Lung (tissue), 12 donors: Measurements from ENCODE around the gene C20orf204. TPM values are rescaled to one million over a fixed set of nuclear protein-coding genes. Genes with fewer than 3 reads are reported as not detected.
A peak's percentile ranks its signal among the peaks of the same experiment; 100 is the strongest.

ENCODE experiments used
- ATAC-seq: fragments of 200-7000 bp; cut with Tn5 transposase; one replicate; pipeline ENCODE4 v1.9.1; 2020; ENCODE audit warnings: moderate number of reproducible peaks; ENCODE audit not compliant: insufficient read depth, low FRiP score
- DNase-seq, 3 donors: peaks; one replicate each; pipeline ENCODE4 v3.0.0-alpha.2; 2013 to 2017
- H3K27ac ChIP-seq, 2 donors: one replicate each; pipeline ENCODE4 v1.5.1; 2013; ENCODE audit warnings: mild to moderate bottlenecking in 2 of 2, moderate library complexity in 2 of 2, control low read depth in 1 of 2, inconsistent platforms in 1 of 2, low read depth in 1 of 2, low read length in 1 of 2
- H3K27me3 ChIP-seq, 3 donors: one replicate each; pipeline ENCODE4 v1.5.1; 2013; ENCODE audit warnings: low read length in 2 of 3; ENCODE audit not compliant: control insufficient read depth in 3 of 3, insufficient read depth in 3 of 3
- H3K36me3 ChIP-seq, 4 donors: one replicate each; pipeline ENCODE4 v1.5.1; 2013; ENCODE audit warnings: low read length in 4 of 4, mild to moderate bottlenecking in 1 of 4, moderate library complexity in 1 of 4; ENCODE audit not compliant: control insufficient read depth in 4 of 4, insufficient read depth in 4 of 4
- H3K4me1 ChIP-seq, 5 donors: one replicate each; pipeline ENCODE4 v1.5.1; 2013; ENCODE audit warnings: low read length in 5 of 5, mild to moderate bottlenecking in 2 of 5, moderate library complexity in 1 of 5; ENCODE audit not compliant: control insufficient read depth in 5 of 5, insufficient read depth in 5 of 5
- H3K4me3 ChIP-seq: one replicate; pipeline ENCODE4 v1.5.1; 2013; ENCODE audit warnings: mild to moderate bottlenecking, control low read depth, moderate library complexity
- H3K9ac ChIP-seq, 2 donors: one replicate each; pipeline ENCODE4 v1.5.1; 2013; ENCODE audit warnings: low read length in 2 of 2, control low read depth in 1 of 2; ENCODE audit not compliant: insufficient read depth in 1 of 2
- H3K9me3 ChIP-seq, 4 donors: one replicate each; pipeline ENCODE4 v1.5.1; 2013; ENCODE audit warnings: low read length in 3 of 4, mild to moderate bottlenecking in 1 of 4, moderate library complexity in 1 of 4; ENCODE audit not compliant: control insufficient read depth in 4 of 4, insufficient read depth in 3 of 4
- WGBS, 2 donors: extraction: QIAGEN DNeasy Blood & Tissue Kit; methylation state at CpG; one replicate each; pipeline ENCODE4 v1.1.7; 2013; 5-methylcytosine and 5-hydroxymethylcytosine counted together
- polyA plus RNA-seq, 2 donors: library from polyadenylated mRNA; stranded (reverse); fragments of 200-250 nt; gene quantifications; one replicate each; pipeline ENCODE4 v1.2.1, GENCODE V29; 2013
- total RNA-seq, 2 donors: library from RNA; depleted of rRNA in 1 of 2; stranded (reverse); fragments of >200 nt in 1 of 2; gene quantifications; one replicate each; pipeline ENCODE4 v1.2.1, GENCODE V29; 2014 to 2021
- TF ChIP-seq, protein P1 (sequence below): IDR thresholded peaks from 2 replicates; pipeline ENCODE4 v1.5.1; 2012; ENCODE audit warnings: mild to moderate bottlenecking; ENCODE audit errors: control extremely low read depth, extremely low read depth
- donor health status: control.
- donor health status: control.
- donor health status: Bipolar disorder and iron deficiency.
- donor health status: healthy.
- donor health status: DM: yes; HTN: yes; CAD: no.

C20orf204 gene
- total and polyA plus RNA-seq, 4 donors: 0.50 to 2.0 (median 0.98) TPM

DNA sequence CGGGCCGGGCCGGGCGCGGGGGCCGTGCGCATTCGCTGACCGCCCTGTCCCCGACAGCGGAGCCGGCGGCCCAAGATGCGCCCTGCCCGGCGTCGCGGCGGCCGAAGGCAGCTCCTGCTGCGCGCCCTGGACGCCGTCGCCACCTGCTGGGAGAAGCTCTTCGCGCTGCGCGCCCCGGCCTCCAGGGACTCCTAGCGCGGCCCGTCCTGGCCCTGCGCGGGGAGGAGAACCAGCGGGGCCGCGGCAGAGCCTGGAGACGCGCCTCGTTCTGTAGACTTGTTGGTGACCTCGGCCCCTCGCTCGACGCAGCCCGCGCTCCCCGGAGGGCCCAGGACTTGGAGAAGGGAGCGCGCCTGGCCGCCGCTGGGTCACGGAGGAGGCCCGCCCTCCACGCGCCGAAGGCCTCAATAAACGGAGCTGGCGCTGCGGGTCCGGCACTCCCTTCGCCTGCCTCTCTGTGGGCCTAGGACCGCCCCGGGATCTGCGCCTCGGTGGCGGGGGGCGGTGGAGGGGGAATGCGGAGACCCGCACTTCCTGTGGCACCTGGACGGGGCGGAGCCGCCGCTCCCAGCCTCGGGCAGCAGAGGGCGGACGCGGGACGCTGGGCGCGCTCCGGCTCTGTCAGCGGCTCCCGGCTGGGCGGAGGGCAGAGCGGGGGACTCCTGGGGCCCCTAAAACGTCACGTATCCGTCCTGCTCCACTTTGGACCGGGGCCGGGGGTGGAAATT, 2.7 kb downstream of the C20orf204 start:
- ATAC-seq: peak; percentile 86
- Histone ChIP-seq H3K4me3 (peak overlapping the region; percentile 33), H3K4me1 (peaks cover 0 to 27% (median 13%) of the 10 kb centered on the region in 5 donors), H3K36me3 (peaks cover 0 to 11% (median 2%) of the 10 kb centered on the region in 4 donors), H3K9me3 (no peaks in the 10 kb centered on the region), H3K27me3 (peaks cover 0 to 28% (median 28%) of the 10 kb centered on the region in 3 donors), H3K9ac (no peak overlapping the region), H3K27ac (peak overlapping the region; percentile 64 to 71)
- TF ChIP-seq, protein P1, sequence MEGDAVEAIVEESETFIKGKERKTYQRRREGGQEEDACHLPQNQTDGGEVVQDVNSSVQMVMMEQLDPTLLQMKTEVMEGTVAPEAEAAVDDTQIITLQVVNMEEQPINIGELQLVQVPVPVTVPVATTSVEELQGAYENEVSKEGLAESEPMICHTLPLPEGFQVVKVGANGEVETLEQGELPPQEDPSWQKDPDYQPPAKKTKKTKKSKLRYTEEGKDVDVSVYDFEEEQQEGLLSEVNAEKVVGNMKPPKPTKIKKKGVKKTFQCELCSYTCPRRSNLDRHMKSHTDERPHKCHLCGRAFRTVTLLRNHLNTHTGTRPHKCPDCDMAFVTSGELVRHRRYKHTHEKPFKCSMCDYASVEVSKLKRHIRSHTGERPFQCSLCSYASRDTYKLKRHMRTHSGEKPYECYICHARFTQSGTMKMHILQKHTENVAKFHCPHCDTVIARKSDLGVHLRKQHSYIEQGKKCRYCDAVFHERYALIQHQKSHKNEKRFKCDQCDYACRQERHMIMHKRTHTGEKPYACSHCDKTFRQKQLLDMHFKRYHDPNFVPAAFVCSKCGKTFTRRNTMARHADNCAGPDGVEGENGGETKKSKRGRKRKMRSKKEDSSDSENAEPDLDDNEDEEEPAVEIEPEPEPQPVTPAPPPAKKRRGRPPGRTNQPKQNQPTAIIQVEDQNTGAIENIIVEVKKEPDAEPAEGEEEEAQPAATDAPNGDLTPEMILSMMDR: peak; percentile 69
- DNase-seq: peak; percentile 73 to 81 (median 80)
- 1% methylated on average over 79 to 91 of the region's 91 CpGs for WGBS, 2 donors

DNA sequence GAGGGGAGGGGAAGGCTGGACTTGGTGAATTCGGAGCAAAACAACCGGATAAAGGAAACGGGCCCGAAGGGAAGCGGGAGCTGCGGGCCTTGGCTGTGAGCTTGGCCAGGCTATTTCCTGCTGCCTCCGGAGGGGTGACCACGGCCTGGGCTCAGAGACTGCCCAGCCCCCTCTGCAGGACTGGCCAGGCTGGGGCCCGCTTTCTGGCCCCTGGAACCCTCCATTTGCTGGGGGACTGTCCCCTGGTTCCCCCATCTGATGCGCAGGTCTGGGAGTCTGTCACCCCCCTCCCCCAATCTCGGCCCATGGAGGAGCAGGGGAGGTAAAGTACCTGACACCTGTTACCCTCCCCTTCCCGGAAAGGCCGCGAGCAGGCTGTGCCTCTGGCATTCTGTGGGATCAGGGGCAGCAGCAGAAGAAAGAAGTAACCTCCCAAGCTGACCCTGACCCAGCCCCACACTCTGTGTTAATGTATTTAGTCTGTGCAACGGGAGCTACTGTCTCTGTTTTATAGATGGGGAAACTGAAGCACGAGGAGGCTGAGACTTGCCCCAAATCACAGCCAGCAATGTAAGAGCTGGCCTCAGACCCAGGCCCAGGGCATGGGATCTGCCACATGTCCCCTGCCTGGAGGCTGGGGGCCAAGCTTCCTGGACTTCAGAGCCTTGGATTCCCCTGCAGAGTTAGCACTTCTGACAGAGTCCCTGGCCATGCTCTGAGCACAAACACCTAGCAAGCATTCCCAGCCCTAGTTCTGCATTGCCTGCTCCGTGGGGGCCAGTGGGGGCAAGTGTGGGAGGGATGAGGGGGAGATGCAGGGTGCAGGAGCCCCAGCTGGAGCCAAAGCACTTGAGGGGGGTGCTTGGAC, 3.5 kb downstream of the C20orf204 start:
- H3K4me3 ChIP-seq: no peak overlapping the region
- WGBS, 2 donors: 16 to 19% methylated on average over 15 to 17 of the region's 17 CpGs

DNA sequence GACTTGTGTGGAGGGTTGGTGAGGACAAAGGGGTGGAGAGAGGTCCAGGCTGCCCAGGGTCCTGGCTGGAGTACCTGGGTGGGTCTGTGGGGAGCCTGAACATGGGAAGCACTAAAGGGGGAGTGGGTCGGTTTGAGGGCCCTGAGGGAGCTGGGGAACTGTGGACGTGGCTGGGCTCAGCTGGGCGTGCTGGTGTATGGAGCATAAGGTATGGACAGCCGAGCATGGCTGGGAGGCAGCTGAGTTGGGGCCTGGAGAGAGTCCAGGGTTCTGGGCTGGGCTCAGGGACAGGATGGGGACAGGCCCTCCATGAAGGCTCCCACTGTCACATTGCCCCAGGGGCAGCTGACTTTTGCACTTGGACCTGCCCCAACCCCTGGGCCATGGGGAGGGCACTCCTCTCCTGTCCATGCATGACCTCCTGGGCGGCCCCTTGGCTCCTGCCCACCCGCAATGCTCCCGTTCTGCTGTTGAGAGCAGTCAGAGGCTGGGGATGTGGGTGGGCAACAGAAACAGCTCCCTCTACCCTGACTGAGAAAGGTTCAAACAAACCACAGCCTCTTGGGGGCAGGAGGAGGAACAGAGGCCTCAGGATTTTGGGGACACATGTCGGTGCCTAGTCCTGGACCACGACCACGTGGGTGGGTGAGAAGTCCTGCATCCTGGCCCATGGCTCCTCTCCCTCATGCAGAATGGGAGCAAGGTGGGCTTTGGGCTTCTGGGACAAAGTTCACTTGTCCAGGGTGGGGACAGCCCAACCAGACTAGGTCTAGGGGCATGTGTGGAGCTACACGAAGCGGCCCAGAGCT, 4.5 kb downstream of the C20orf204 start:
- TF ChIP-seq, protein P1: no peak
- Histone ChIP-seq H3K9me3 (no peaks in the 10 kb centered on the region), H3K4me3 (no peak overlapping the region), H3K36me3 (no peaks in the 10 kb centered on the region), H3K4me1 (peaks cover 0 to 27% (median 13%) of the 10 kb centered on the region in 5 donors), H3K27ac (peak overlapping the region; percentile 3 to 48), H3K27me3 (peaks cover 0 to 42% (median 28%) of the 10 kb centered on the region in 3 donors), H3K9ac (no peak overlapping the region)
- WGBS, 2 donors: 59 to 64% methylated on average over 12 of the region's 12 CpGs
- ATAC-seq: no peak
- DNase-seq: no peak

More for the DNA sequence above, 3.5 kb downstream of the C20orf204 start:
- Histone ChIP-seq H3K9me3 (no peaks in the 10 kb centered on the region), H3K27ac (peak overlapping the region; percentile 3 to 48), H3K4me1 (peaks cover 0 to 27% (median 13%) of the 10 kb centered on the region in 5 donors), H3K27me3 (peaks cover 0 to 36% (median 28%) of the 10 kb centered on the region in 3 donors), H3K9ac (no peak overlapping the region), H3K36me3 (peaks cover 0 to 3% (median 0%) of the 10 kb centered on the region in 4 donors)
- ATAC-seq: no peak
- no peak for DNase-seq
- TF ChIP-seq, protein P1: no peak
